ENCODE measurements around the gene FER.
"Not testable (repeated sequence)": the region's sequence is repeated elsewhere in the genome, so short reads cannot be mapped to it uniquely, and the experiment has no call there.

FER gene

GRCh38 chr5:108747111-108747773, 455 bp upstream of the FER start:
- DNase-seq (ENCODE audit: low spot score): no peak

- DNase-seq (ENCODE audit: low spot score): peak; percentile 98
Observed at GRCh38 chr5:108748401-108749127, 867 bp downstream of the FER start.

GRCh38 chr5:108749128-108749861, 1.6 kb downstream of the FER start:
- no peak for DNase-seq (ENCODE audit: low spot score)

- DNase-seq (ENCODE audit: low spot score): no peak
Observed at GRCh38 chr5:108753331-108753730, 5.6 kb downstream of the FER start.

GRCh38 chr5:108753877-108754276, 6.2 kb downstream of the FER start:
- DNase-seq (ENCODE audit: low spot score): no peak

GRCh38 chr5:108760512-108760911, 12.8 kb downstream of the FER start:
- no peak for DNase-seq (ENCODE audit: low spot score)

GRCh38 chr5:108762660-108763059, 15.0 kb downstream of the FER start:
- DNase-seq (ENCODE audit: low spot score): no peak

GRCh38 chr5:108763222-108763916, 15.7 kb downstream of the FER start:
- DNase-seq (ENCODE audit: low spot score): no peak

GRCh38 chr5:108765647-108766046, 17.9 kb downstream of the FER start:
- no peak for DNase-seq (ENCODE audit: low spot score)

GRCh38 chr5:108766916-108767315, 19.2 kb downstream of the FER start:
- not testable (repeated sequence) for DNase-seq (ENCODE audit: low spot score)

GRCh38 chr5:108769352-108769751, 21.7 kb downstream of the FER start:
- DNase-seq (ENCODE audit: low spot score): no peak

GRCh38 chr5:108772626-108773025, 24.9 kb downstream of the FER start:
- no peak for DNase-seq (ENCODE audit: low spot score)

GRCh38 chr5:108773330-108773729, 25.6 kb downstream of the FER start:
- no peak for DNase-seq (ENCODE audit: low spot score)

- DNase-seq (ENCODE audit: low spot score): not testable (repeated sequence)
Observed at GRCh38 chr5:108774079-108774478, 26.4 kb downstream of the FER start.

- DNase-seq (ENCODE audit: low spot score): not testable (repeated sequence)
Observed at GRCh38 chr5:108777582-108777981, 29.9 kb downstream of the FER start.

GRCh38 chr5:108784577-108784976, 36.9 kb downstream of the FER start:
- not testable (repeated sequence) for DNase-seq (ENCODE audit: low spot score)

GRCh38 chr5:108786806-108787483, 39.2 kb downstream of the FER start:
- DNase-seq (ENCODE audit: low spot score): no peak

- no peak for DNase-seq (ENCODE audit: low spot score)
Observed at GRCh38 chr5:108788142-108788541, 40.4 kb downstream of the FER start.

GRCh38 chr5:108793207-108793606, 45.5 kb downstream of the FER start:
- no peak for DNase-seq (ENCODE audit: low spot score)

GRCh38 chr5:108794349-108794748, 46.7 kb downstream of the FER start:
- not testable (repeated sequence) for DNase-seq (ENCODE audit: low spot score)

GRCh38 chr5:108797396-108797795, 49.7 kb downstream of the FER start:
- no peak for DNase-seq (ENCODE audit: low spot score)

- no peak for DNase-seq (ENCODE audit: low spot score)
Observed at GRCh38 chr5:108797986-108798385, 50.3 kb downstream of the FER start.
